NCI-H2196 (cell line): ENCODE measurements around the gene UPK3BL2.
"Not testable (repeated sequence)": the region's sequence is repeated elsewhere in the genome, so short reads cannot be mapped to it uniquely, and the experiment has no call there.

Experiments used
- DNase-seq: peaks from one replicate; lab custom pipeline; 2025; ENCODE audit not compliant: unreplicated experiment; lab: John Stamatoyannopoulos, UW

Gene UPK3BL2

GRCh38 chr7:102543596-102543995, at the start of gene UPK3BL2:
Gene UPK3BL2, minus strand, starts transcription at chr7:102543696. Its CDS starts 60 bp downstream, at chr7:102543636.
- DNase-seq: not testable (repeated sequence)

- not testable (repeated sequence) for DNase-seq
Measured at GRCh38 chr7:102592477-102593019, 49.1 kb upstream of the UPK3BL2 start.

- DNase-seq: not testable (repeated sequence)
Measured at GRCh38 chr7:102589857-102590256, 46.4 kb upstream of the UPK3BL2 start.

- not testable (repeated sequence) for DNase-seq
Measured at GRCh38 chr7:102583495-102583894, 40.0 kb upstream of the UPK3BL2 start.

DNA sequence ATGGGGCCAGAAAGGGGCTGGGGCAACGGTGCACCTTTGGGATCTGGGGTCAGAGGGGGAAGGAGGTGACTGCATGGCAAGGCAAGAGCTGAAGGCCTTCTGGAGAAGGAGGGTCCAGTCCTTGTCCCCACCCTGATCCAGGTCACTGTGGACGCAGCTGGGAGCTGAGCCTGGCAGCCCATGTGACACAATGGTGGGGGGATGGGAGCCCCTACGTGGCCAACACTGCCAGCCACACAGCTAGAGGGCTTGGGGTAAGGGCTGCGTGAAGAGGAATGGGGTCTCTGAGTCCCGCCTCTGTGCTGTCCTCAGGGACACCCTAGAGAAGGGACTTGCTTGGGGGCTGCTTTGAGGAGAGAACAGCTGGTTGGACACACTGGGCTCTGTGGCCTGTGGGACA, 38.2 kb upstream of the UPK3BL2 start:
- not testable (repeated sequence) for DNase-seq

GRCh38 chr7:102578486-102578885, 35.0 kb upstream of the UPK3BL2 start:
- not testable (repeated sequence) for DNase-seq

DNA sequence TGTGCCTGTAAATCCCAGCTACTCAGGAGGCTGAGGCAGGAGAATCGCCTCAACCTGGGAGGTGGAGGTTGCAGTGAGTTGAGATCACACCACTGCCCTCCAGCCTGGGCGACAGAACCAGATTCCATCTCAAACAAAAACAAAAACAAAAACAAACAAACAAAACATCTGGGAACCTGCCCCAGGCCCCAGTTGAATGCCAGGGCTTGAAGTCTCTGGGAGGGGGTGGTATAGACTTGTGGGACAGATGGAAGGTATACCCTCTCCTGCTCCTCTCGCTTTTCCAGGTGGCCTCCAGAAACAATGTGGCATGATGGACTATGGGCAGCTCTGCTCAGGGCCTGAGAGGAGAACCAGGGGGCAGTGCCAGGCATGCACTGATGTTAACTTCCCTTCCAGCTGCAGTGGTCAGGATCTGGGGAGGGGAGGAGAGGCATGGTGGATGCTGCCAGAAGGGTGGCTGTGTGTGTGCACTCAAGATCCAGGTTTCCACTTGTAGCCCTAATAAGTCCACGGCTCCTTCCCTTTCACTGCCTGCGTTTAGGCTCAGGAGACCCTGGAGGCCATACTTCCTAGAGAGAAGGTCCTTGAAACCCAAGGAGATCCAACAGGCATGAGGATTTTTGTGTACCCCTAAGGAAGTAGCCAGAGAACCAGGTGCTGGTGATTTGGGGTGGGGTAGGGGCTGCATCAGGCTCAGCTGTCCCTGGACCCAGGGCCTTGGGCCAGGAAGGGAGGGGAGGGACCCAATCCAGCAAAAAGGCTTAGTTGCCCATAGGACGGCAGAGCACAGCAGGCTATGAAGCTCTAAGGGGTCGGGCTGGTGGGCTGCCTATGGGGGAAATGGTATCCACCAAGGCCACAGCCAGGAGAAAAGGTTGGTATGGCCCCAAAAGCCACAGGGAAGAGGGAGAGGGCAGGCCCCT, 34.1 kb upstream of the UPK3BL2 start:
- DNase-seq: not testable (repeated sequence)

DNA sequence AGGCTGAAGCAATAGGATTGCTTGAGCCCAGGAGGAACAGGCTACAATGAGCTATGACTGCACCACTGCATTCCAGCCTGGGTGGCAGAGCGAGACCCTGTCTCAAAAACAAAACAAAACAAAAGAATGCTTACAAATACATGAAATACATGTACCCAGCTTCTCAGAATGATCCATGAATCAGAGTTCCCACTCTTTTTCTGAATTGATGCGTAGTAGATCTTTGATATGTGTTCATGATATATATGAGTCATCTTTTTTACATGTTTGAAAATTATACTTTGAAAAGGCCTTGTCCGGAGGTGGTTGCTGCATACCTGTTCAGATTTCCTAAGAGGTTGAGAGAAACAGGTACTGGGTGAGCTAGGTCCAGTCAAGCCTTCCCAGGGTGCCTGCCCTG, 32.9 kb upstream of the UPK3BL2 start:
- not testable (repeated sequence) for DNase-seq

DNA sequence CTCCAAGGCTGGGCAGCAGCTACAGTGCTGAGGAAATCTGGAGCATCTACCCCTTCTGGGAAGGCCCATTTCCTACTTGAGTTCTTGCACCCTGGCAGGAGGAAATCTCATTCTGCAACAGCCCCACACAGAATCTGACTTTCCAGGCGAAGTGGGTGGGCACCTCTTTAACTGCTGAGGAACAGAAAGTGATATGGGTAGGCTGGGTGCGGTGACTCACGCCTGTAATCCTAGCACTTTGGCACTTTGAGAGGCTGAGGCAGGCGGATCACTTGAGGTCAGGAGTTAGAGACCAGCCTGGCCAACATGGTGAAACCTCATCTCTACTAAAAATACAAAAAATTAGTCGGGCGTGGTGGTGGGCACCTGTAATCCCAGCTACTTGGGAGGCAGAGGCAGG, 31.1 kb upstream of the UPK3BL2 start:
- not testable (repeated sequence) for DNase-seq

DNA sequence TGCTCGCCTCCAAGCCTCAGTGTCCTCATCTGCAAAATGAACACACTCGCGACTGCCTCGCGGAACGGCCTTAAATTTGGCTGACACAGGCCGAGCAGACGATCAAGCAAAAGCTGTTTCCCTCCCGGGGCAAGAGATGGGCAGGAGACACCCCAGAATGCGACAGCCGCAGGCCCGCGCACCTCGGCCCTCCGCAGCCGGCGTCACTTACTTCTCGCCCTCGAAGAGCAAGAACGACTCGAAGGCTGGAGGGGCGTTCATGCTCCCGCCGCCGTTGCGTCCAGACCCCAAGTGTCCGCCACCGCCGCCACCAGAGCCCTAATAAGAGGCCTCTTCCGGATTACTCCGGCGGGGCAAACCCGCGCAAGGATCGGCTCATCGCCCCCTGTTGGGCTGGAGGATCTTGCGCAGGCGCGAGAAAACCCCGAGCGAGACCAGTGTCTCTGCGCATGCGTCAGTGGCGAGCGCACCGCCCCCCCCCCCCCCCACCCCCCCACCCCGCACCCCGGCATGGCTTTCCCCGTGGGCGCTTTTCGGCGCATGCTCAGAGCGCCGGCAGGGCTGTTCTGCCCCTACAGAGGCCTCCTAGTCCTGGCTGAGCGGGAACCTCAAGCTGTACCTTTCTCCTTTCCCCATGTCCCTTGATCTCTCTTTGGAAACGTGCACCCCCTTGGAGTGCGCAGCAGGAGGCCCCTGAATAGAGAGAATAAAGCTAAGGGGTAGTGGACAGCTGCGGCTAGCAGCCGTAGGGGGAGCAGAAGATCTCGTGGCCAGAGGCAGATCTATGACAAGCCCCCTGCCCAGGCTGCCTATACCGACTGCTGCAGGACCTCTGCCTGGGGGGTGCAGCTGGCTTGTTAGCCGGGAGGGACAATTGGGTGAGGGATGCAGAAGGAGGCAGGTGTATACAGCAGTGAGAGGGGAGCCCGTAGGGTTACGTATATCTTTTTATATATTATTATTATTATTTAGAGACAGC, 29.1 kb upstream of the UPK3BL2 start, which contains the start of gene POLR2J3:
POLR2J3 (minus strand) TSS at position 323 of the 979 bp plus-strand sequence; CDS start at position 261, 62 bp downstream.
- not testable (repeated sequence) for DNase-seq

DNA sequence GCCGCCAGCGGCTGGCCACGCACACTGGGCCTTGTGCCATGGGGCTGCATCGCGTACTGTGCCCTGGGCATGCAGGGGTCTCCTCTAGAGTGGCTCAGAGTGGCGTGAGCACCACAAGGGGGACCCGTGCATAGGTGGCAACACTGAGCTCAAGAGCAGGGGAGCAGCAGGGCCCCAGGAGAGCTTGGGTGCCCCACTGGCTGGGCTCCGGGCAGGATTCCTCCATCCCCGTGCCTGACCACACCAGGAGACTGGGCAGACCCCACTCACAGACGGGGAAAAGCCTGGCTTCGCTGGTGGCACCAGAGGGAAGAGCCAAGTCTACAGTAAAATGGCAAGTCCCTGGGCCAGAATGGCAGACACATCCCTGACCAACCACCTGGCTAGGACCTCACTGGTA, 25.1 kb upstream of the UPK3BL2 start:
- DNase-seq: not testable (repeated sequence)

DNA sequence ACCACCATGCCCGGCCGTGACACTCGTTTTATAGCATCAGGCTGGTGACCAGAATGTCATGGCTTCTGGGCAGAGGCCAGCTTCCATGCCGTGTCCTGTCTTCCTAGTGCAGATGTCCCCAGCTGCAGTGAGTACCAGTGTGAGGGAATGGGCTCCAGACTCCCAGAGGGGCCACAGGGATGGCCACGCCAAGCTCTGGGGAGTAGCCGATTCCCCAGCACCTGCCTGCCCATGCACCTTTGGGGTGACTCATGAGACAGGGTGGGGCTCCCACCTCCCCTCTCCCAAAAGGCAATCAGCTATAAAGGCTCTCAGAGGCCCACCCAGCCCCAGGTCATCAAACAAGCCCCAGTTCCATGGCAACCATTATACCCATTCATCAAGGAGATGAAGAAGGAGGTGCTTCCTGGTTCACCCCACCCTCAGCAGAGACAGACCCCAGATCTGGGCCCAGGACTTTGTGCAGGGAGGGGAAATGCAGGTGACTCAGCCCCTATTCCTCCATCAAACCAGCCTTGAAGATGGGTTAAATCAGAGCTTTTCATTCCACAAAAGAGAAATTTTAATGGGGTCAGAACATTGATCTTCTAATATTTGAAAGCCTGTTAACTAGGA, 7.4 kb upstream of the UPK3BL2 start, which contains the start of gene SPDYE2:
SPDYE2 (plus strand) TSS at position 419 of the 615 bp plus-strand sequence. CDS start 2,030 bp downstream, outside the sequence.
- not testable (repeated sequence) for DNase-seq

DNA sequence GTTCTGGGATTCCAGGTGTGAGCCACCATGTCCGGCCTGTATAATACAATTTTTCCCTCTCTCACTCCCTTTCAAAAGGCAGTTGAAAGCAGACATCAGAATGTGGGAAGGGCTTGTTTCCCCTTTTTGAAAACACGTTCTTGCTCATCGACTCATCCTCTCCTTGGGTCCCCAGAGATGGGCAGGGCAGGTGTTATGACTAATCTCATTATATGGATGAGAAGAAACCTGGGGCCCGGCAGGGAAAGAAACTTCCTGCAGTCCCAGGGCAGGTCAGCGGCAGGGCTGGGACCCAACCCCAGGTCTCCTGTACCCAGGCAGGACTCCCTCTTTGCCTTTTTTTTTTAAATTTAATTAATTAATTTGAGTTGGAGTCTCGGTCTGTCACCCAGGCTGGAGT, 2.9 kb upstream of the UPK3BL2 start:
- not testable (repeated sequence) for DNase-seq

GRCh38 chr7:102545288-102545687, 1.8 kb upstream of the UPK3BL2 start:
- not testable (repeated sequence) for DNase-seq

- not testable (repeated sequence) for DNase-seq
Measured at GRCh38 chr7:102544372-102544771, 876 bp upstream of the UPK3BL2 start.

DNA sequence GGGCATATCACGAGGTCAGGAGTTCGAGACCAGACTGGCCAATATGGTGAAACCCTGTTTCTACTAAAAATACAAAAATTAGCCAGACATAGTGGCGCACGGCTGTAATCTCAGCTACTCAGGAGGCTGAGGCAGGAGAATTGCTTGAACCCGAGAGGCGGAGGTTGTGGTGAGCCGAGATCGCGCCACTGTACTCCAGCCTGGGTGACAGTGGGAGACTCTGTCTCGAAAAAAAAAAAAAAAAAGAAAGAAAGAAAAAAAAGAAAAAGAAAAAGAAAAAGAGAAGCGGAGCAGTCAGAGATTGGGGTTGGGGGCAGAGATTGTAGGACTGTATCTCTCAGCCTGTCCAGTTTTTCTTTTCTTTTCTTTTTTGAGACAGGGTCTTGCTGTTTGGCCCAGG, 725 bp downstream of the UPK3BL2 start:
- not testable (repeated sequence) for DNase-seq

GRCh38 chr7:102542083-102542482, 1.4 kb downstream of the UPK3BL2 start:
- not testable (repeated sequence) for DNase-seq

DNA sequence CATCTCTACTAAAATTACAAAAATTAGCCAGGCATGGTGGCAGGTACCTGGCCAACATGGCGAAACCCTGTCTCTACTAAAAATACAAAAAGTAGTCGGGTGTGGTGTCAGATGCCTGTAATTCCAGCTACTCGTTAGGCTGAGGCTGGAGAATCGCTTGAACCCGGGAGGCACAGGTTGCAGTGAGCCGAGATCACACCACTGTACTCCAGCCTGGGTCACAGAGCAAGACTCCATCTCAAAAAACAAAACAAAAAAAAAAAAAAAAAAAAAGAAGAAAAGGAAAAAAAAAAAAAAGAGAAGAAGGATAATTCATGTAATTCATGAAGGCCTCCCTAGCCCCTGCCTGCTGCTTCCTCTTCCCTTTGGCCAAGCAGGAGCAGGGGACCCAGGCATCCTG, 2.9 kb downstream of the UPK3BL2 start:
- DNase-seq: not testable (repeated sequence)

DNA sequence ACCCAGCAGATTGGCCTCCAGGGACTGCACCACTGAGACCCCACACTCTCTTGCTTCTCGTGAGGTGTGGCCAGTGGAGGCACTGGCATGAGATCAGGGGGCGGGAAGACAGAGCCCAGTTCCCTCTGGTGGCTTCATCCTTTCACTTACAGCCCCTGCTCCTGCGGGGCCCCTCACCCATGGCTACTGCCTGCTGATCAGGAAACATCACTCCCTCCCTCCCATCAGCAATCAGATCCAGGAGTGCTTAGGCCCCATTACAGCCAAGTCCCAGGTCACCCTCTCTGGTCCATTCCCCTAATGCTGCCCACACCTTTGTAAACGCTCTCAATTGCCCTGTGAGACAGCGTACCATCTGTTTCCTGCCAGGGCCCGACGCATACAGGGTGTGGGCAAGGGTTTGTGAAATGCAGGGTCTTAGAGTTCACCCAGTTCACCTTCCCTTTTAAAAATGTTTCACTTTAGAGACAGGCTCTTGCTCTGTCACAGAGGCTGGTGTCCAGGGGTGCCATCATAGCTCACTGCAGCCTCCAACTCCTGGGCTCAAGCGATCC, 8.4 kb downstream of the UPK3BL2 start:
- DNase-seq: not testable (repeated sequence)

GRCh38 chr7:102532127-102532526, 11.4 kb downstream of the UPK3BL2 start:
- not testable (repeated sequence) for DNase-seq
